Muscle layer of duodenum (tissue), 2 donors: ENCODE data around the gene SLC35E4.

Experiments used
- H3K27ac ChIP-seq: one replicate; pipeline ENCODE4 v1.7.0; 2013; ENCODE audit warnings: mild to moderate bottlenecking, low read length
- H3K27me3 ChIP-seq: one replicate; pipeline ENCODE4 v1.7.0; 2013; ENCODE audit warnings: low read depth, mild to moderate bottlenecking, control low read depth, low read length
- H3K36me3 ChIP-seq, 2 donors: one replicate each; pipeline ENCODE4 v1.7.0; 2013; ENCODE audit warnings: low read length in 2 of 2, control low read depth in 1 of 2, mild to moderate bottlenecking in 1 of 2; ENCODE audit not compliant: insufficient read depth in 2 of 2, control insufficient read depth in 1 of 2
- H3K4me1 ChIP-seq, 2 donors: one replicate each; pipeline ENCODE4 v1.7.0; 2013; ENCODE audit warnings: low read length in 2 of 2, mild to moderate bottlenecking in 2 of 2, control low read depth in 1 of 2, moderate library complexity in 1 of 2; ENCODE audit not compliant: insufficient read depth in 2 of 2, control insufficient read depth in 1 of 2
- H3K4me3 ChIP-seq, 2 donors: one replicate each; pipeline ENCODE4 v1.7.0; 2013; ENCODE audit warnings: low read length in 2 of 2, low read depth in 1 of 2, mild to moderate bottlenecking in 1 of 2
- H3K9me3 ChIP-seq, 2 donors: one replicate each; pipeline ENCODE4 v1.7.0; 2013; ENCODE audit warnings: low read length in 2 of 2, control low read depth in 1 of 2, mild to moderate bottlenecking in 1 of 2; ENCODE audit not compliant: control insufficient read depth in 1 of 2
- donor health status: healthy.

SLC35E4 gene

DNA sequence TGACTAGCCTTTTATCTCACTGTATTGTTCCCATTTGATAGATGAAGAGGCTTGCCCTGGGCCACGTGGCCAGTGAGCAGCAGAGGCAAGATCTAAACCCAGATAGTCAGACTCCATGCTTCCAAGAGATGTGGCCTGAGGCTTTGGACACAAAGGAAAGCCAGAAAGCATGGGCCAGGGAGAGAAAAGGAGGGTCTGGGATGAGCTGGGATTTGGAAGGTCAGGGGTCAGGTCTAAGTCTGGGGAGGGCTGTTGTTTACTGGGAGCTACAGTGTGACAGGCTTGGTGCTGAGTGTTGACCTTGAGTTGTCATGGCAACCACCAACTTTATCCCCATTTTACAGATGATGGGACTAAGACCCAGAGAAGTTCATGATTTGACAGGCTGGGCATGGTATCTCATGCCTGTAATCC lies 2.1 kb downstream of the SLC35E4 start:
- Histone ChIP-seq H3K27ac (no peak overlapping the region), H3K4me3 (peak overlapping the region; percentile 19 to 79), H3K36me3 (no peaks in the 10 kb centered on the region), H3K27me3 (no peaks in the 10 kb centered on the region), H3K4me1 (peaks cover 0 to 29% of the 10 kb centered on the region in 2 donors), H3K9me3 (no peaks in the 10 kb centered on the region)

- no peaks in the 10 kb centered on the region for H3K36me3 ChIP-seq
- H3K9me3 ChIP-seq, result no peaks in the 10 kb centered on the region
- no peak overlapping the region for H3K4me3 ChIP-seq
- peaks cover 0 to 25% of the 10 kb centered on the region in 2 donors for H3K4me1 ChIP-seq
- no peaks in the 10 kb centered on the region for H3K27me3 ChIP-seq
- H3K27ac ChIP-seq, result no peak overlapping the region
These were observed 4.8 kb downstream of the SLC35E4 start for GRCh38 chr22:30640361-30640760.

DNA sequence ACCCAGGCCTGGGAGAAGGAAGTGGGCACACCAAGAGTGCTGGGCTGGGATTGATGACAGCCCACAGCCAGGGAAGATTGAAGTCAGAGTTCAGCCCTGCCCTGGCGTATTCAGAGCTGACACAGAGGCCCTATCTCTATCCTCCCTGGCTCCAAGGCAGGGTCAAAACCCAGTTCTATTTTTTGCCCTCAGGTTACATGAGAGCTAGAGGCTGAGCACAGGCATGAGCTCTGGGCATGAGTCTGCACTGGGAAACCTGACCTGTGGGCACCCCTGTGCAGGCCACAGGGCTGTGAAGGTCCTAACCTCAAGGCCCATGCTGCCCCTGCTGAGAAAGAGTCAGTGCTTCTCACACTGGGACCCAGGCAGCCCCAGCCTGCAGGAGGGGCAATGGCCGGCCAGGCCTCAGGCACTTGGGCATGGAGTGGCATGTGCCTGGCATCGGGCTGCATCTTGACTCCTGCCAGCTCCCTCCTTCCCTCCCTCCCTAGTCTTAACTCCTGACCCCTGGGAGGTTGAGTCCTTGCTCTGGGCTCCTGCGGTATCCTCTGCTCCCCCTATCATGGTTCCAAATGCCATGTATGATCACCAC lies 5.4 kb downstream of the SLC35E4 start:
- Histone ChIP-seq H3K27ac (no peak overlapping the region), H3K27me3 (no peaks in the 10 kb centered on the region), H3K4me3 (no peak overlapping the region), H3K4me1 (peaks cover 0 to 24% of the 10 kb centered on the region in 2 donors), H3K36me3 (no peaks in the 10 kb centered on the region), H3K9me3 (no peaks in the 10 kb centered on the region)

DNA sequence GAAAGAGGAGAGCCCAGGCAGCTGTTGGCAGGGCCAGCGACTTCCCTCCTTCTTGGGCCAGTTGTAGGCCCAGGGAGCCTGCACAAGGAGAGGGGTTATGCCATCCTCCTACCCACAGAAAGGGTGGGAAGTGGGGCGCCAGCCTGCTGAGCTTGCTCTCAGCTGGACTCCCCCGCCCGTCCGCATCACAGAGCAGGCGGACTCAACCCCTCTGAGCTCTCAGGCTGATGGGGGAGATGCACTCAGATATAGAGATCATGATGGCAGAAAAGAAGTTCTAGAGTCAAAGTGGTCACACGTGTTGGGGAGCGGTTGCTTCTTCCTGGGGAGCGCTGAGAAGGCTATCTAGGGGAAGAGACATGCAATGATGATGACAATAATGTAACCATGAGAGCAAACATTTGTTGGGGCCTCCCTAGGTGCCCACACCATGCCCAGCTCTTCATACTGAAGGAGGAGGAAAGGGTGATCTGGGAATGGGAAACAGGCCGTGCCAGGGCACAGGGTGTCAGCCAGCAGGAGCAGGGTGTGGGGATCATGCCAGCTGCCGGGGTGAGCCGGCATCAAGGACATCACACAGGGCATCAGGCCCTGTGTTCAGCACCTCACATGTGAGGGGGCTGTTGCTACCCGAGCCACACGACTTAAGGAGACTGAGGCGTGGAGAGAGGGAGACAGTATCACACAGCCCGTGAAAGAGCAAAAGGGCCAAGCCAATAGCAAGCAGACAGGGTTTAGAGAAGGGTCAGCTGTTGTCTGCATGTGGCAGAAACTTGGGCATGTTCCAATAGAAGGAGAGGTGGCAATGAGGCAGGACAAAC lies 7.7 kb downstream of the SLC35E4 start:
- Histone ChIP-seq H3K36me3 (peaks cover 0 to 6% of the 10 kb centered on the region in 2 donors), H3K9me3 (no peaks in the 10 kb centered on the region), H3K4me3 (no peak overlapping the region), H3K27me3 (no peaks in the 10 kb centered on the region), H3K27ac (no peak overlapping the region), H3K4me1 (peaks cover 0 to 4% of the 10 kb centered on the region in 2 donors)

- Histone ChIP-seq H3K36me3 (peaks cover 0 to 6% of the 10 kb centered on the region in 2 donors), H3K9me3 (no peaks in the 10 kb centered on the region), H3K4me3 (no peak overlapping the region), H3K27ac (no peak overlapping the region), H3K27me3 (no peaks in the 10 kb centered on the region), H3K4me1 (peaks cover 0 to 4% of the 10 kb centered on the region in 2 donors)
These were observed 11.1 kb downstream of the SLC35E4 start for GRCh38 chr22:30646518-30647160.

DNA sequence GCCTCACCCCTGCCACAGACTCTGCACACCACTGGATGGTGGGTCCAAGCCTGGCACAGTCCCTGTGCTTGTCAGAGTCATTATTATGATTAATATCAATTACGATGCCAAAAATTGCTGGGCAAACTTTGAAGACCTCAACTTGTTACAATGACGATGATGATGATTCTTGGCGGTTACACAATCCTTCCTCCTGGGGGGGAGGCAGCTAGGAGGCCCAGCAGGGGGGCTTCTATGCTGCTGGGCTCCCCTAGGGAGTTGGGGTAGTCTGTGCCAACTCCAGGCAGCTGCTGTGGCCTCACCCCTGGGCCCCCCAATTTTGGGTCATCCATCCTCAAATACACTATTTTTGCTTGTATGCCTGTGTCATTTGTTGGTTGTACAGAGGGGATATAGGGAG lies 12.0 kb downstream of the SLC35E4 start:
- no peaks in the 10 kb centered on the region for H3K9me3 ChIP-seq
- H3K27me3 ChIP-seq, result no peaks in the 10 kb centered on the region
- H3K4me1 ChIP-seq, result peaks cover 0 to 4% of the 10 kb centered on the region in 2 donors
- H3K27ac ChIP-seq, result no peak overlapping the region
- H3K4me3 ChIP-seq, result no peak overlapping the region
- peaks cover 0 to 6% of the 10 kb centered on the region in 2 donors for H3K36me3 ChIP-seq

- no peaks in the 10 kb centered on the region for H3K27me3 ChIP-seq
- H3K9me3 ChIP-seq, result no peaks in the 10 kb centered on the region
- H3K4me1 ChIP-seq, result no peaks in the 10 kb centered on the region
- H3K36me3 ChIP-seq, result peaks cover 0 to 6% of the 10 kb centered on the region in 2 donors
- no peak overlapping the region for H3K4me3 ChIP-seq
- no peak overlapping the region for H3K27ac ChIP-seq
These were observed 13.2 kb downstream of the SLC35E4 start for GRCh38 chr22:30648825-30649224.

DNA sequence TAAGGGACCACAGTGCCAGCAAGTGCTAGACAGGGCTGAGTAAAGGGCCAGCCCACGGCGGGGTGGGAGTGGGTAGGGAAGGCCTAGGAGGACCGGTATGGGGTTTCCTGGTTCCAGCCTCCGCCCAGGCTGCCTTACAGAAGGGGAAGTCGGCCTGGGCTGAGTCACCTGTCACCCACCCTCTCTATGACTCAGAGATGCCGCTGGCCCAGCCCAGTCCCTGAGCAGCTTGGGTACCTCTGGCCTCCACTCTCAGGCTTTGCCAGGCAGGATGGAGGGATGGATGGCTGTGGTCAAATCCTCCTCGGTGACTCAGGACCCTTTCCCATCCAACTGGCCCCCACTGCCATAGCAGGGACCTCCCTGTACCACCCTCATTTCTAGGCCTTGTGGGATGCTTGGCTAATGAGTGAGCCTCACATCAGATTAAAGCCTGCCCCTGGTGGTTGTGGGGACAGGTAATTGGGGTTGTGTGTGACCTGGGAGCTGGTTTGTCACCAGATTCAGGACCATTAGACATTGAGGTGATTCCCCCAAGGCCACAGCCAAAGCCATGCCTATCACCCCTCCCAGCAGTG lies 13.9 kb downstream of the SLC35E4 start:
- Histone ChIP-seq H3K4me3 (no peak overlapping the region), H3K27me3 (no peaks in the 10 kb centered on the region), H3K9me3 (no peaks in the 10 kb centered on the region), H3K27ac (no peak overlapping the region), H3K4me1 (no peaks in the 10 kb centered on the region), H3K36me3 (peaks cover 0 to 6% of the 10 kb centered on the region in 2 donors)

DNA sequence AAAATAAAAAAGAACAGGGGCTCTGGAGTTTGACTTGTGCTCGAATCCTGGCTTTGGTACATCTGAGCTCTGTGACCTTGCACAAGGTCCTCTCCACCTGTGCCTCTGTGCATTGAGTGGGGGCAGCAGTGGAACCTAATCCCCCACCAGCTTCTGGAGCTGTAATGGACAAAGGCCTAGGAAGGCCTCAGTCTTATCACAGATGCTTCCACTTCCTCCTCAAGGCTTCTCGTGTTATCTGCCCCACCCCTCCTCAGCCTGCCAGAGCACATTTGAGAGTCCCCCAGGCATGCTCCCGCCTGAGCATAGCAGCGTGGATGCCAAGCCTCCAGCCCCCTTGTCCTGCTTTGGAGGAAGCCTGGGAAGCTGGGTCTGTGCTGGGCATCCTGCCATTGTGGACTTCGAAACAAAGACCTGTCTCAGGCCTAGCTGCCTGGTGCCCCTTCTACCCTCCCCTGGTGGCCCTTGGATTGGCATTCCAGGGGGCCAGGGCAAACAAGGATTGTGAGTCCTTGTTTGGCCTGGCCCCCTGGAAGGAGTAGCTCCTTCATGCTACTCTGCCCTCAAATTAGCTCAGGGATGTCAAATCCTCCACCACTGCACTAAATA lies 15.0 kb downstream of the SLC35E4 start:
- no peak overlapping the region for H3K27ac ChIP-seq

GRCh38 chr22:30652852-30653251 lies 17.3 kb downstream of the SLC35E4 start:
- Histone ChIP-seq H3K27ac (no peak overlapping the region), H3K36me3 (no peaks in the 10 kb centered on the region), H3K27me3 (no peaks in the 10 kb centered on the region), H3K4me3 (no peak overlapping the region), H3K9me3 (no peaks in the 10 kb centered on the region), H3K4me1 (no peaks in the 10 kb centered on the region)

More for the DNA sequence above, 15.0 kb downstream of the SLC35E4 start:
- no peaks in the 10 kb centered on the region for H3K27me3 ChIP-seq
- no peaks in the 10 kb centered on the region for H3K4me1 ChIP-seq
- H3K9me3 ChIP-seq, result no peaks in the 10 kb centered on the region
- H3K4me3 ChIP-seq, result no peak overlapping the region
- peaks cover 0 to 6% of the 10 kb centered on the region in 2 donors for H3K36me3 ChIP-seq

DNA sequence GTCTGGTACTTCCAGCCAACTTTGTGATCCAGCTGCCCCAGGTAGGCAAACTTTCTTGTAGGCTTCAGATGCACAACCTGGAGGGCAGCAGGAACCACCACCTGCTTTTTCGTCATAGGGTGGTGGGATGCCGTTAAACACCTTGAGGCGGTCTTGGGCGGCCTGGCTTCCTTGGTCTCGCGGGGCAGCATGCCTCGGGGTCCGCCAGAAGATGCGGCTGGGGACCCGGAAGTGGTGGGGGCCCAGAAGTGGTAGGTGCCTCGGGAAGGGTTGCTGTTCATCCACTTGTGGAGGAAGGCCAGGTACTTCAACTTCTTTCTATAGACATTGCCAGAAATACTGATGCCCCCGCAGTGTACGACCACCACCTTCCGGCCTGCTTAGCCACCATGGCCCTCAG lies 18.8 kb downstream of the SLC35E4 start:
- no peaks in the 10 kb centered on the region for H3K4me1 ChIP-seq
- no peak overlapping the region for H3K27ac ChIP-seq
- H3K9me3 ChIP-seq, result no peaks in the 10 kb centered on the region
- no peaks in the 10 kb centered on the region for H3K27me3 ChIP-seq
- H3K36me3 ChIP-seq, result no peaks in the 10 kb centered on the region
- H3K4me3 ChIP-seq, result no peak overlapping the region
